Lung microvascular endothelial cell (primary cell): ENCODE results near the gene MAD2L1BP. TPM values are rescaled to one million over a fixed set of nuclear protein-coding genes. Genes with fewer than 3 reads are reported as not detected.
A peak's percentile ranks its signal among the peaks of the same experiment; 100 is the strongest.

Source experiments
- DNase-seq, 2 donors: peaks; one replicate each; pipeline versions ENCODE4 v3.0.0 to v3.0.0-alpha.2; 2010; ENCODE audit warnings: low read depth in 2 of 2
- total RNA-seq: library from RNA; depleted of rRNA; stranded (reverse); fragments of >200 nt; gene quantifications from 2 replicates; pipeline ENCODE4 v1.2.1, GENCODE V29; 2014

MAD2L1BP gene
- total RNA-seq, 1 donor from 2014 or later = 20.8 TPM

DNA sequence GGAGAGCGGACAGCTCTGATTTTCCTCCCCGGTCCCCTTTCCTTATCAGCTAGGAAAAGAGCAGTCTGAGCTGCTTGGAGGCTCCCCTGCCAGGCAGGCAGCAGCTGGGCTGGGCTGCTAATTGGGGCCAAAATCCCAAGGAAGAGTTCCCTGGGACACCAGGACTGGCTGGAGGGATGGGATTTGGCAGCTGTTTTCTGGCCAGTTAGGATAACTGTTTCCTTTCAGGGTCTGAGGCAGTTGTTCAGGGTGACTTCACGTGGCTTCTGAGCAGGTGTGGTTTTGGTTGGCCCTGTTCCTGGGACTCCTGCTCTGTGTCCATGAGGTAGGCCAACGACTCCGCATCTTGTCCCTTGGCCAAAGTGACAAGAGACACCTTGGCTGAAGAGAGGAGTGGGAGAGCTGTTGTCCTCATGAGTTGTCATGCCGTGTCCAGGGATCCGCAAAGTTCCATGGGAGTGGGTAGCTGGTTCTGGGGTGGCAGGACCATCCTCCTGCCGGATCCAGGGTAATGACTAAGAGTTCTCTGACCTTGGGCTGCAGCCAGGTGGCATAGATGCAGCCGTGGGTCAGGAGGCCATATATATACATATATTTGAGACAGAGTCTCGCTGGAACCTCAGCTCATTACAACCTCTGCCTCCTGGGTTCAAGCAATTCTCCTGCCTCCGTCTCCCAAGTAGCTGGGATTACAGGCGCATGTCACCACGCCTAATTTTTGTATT lies 30.7 kb downstream of the MAD2L1BP start:
- DNase-seq = no peak

DNA sequence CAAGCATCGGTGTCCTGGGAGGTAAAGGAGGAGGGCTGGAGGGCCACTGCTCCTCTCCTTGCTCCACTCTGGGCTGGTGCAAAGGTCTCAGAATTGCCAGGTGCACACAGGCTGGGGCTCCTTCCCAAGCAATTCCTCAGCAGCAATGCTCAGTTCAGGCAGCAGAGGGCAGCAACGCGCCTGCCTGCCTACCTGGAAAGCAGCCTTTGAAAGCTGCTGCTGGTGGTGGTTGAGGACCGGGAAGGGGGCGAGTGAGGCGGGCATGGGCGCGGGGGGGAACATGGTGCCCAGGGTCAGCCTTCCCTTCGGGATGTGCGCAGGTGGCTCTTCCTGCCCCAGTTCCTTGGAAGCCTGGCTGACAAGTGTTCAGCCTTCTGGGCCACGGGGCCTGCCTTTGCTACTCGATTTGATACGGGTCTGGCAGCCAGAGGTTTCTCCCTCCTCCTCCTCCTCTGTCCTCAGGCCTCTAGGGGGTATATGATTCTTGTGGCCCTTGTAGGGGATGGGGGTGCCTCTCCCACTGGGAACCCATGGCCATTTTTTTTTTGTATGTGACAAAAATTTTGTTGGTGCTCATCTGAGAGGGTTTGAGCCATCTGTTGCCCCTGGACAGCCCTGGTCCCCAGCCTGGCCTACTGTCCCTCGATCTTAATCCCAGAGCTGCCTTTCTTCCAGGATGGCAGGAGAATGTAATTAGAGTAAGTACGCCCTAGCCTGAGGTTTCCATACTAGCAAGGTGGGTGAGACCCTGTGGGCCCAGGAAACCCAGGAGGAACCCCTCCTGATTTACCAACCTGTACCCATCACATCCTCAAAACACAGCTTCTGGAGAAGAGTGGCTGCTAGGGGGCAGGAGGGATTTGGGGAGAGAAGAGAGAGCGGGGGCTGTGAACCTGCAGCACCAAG lies 31.9 kb downstream of the MAD2L1BP start:
- DNase-seq = peak; percentile 66 to 79

DNA sequence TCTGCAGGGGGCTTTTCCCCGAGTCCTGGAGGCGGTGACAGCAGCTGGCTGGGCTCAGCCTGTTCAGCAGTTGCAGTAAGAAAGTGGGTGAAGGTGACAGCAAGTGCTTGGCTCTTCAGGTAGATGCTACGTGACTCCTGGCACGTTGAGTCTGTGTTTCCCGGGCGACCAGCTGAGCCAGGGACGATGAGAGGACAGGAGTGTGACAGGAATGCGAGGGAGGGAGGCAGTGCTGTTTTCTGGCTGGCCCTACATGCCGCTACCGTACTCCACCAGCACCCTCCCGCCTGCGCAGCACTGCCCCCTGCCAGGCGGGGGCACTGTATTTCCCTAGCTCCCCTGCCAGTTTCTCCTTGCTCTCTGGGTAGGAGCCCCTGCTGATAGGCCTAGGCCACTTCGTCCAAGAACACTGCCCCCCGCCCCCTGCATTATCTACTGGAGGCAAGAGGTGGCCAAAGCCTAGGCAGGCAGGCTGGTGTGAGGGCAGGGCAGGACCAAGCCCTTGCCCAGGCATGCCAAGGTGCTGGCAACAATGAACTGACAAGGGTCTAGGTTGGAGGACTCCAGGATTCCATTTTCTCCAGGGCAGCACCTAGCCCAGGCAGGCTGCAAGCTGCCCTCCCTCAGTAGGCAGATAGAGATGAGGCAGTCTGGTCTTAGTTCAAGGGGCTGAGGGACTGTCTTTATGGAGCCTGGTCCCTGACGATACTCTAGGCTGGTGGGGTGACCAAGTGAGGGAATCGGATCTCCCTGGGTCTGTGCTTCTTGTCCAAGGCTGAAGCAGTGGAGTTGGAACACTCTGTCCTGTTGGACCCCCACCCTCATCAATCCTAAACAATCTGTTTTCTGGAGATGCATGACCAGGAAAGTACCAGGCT lies 32.8 kb downstream of the MAD2L1BP start:
- peak; percentile 53 to 76 for DNase-seq

DNA sequence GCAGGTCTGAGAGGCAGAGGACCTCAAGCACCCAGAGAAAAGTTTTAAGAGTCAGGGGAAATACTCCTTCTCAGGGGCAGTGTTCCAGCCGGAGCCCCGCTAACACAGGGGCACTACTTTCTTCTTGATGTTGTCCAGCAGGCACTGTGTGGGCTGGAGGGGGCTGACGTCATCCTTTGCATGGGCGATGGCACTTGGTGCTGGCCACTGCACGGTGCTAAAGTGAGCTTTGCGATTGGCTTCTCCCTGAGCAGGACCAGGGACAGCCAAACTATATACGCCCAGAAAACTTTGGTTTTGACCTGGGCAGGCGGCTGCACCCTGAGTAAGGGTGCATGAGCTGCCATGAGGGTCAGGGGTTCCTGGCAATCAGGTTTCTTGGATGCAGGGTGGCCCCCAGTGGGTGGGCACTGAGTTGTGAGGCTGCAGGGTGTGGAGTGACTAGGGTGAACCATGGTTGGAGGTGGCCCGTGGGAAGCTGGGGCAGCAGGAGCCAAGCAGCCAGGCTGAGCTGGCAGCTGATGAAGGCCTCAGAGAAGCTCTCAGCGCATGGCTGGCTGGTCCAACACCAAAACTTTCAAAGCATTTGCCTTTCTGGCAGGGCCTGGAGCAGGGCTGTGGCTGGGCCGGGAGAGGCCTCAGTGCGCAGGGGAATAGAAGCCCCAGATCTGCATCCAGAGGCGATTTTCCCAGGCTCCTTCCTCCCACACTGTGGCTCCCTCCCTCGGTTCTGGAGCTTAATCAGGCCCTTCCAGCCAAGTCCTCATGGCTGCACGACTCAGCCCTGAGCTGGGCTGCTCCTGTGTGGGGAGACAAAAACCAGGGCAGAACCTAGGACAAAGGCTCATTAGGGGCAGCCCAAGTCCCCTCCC lies 33.6 kb downstream of the MAD2L1BP start:
- DNase-seq = peak in 1 of 2 donors; percentile 13

DNA sequence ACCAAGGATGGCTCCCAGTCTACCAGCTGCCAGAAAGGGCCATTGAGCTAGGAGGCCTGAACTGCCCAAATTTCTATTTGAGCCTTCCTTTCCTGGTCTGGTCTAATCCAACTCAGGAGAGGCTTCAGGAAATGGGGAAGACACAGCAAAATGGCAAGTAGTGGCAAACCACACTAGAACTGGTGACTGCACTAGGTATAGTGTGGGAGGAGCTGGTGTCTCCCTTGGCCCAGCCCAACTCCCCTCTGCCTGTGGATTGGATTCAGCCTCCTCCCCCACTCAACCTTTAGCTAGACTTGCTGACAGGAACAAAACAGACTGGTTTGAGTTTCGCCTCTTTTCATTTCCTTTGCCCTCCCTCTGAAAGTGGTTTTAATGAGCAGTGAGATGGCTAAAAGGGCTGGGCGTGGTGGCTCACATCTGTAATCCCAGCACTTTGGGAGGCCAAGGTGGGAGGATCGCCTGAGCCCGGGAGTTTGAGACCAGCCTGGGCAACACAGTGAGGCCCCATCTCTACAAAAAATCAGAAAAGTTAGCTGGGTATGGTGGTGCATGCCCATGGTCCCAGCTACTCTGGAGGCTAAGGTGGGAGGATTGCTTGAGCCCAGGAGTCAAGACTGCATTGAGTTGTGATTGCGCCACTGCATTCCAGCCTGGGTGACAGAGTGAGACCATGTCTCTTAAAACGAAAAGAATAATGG lies 34.4 kb downstream of the MAD2L1BP start:
- DNase-seq = no peak

DNA sequence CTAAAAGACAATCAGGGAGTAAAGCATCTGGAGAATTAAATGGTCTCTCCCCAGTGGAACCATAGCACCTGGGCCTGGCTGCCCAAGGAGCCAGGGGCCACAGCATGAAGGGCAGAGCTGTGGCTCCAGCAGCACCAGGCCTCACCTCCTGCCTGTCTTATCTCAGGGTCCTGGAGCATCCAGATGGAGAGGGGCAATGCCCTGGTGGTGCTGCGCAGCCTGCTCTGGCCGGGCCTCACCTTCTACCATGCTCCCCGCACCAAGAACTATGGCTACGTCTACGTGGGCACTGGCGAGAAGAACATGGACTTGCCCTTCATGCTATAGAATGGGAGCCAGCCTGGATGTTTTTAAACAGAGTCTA lies 35.0 kb downstream of the MAD2L1BP start:
- no peak for DNase-seq

DNA sequence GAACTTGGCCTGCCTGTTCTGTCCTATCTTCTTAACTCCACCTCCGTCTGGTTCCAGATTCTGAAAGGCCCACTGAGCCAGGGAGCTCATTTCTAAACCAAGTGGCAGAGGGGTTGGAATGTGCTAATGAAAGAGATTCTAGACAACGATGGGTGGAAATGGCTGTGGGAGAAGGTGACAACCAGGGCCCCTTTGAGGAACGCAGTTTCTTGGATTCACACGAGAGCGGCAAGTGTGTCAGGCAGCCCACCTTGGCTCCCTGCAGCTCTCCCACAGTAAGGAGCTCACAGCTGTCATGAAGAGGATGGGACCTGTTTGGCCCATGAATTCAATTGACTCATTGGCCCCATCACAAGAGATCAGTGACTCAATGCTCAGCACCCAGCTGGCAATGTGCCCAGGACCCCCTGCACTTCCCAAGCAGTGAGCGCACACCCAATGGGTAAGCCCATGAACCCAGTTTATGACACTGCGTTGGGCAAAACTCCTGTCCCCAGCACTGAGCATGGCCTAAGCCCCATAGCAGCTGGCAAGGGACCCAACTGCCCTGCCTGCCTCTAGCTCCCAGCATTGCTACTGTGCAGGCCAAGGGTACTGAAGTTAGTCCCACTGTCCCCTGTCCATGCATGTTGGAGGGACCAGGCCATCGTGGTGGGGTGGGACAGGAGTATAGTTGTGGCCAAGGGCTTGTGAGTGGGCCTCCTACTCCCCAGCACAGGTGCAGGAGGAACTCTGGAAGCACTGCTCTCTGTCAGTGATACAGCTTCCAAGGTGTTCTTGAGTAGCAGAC lies 35.6 kb downstream of the MAD2L1BP start:
- DNase-seq = no peak

DNA sequence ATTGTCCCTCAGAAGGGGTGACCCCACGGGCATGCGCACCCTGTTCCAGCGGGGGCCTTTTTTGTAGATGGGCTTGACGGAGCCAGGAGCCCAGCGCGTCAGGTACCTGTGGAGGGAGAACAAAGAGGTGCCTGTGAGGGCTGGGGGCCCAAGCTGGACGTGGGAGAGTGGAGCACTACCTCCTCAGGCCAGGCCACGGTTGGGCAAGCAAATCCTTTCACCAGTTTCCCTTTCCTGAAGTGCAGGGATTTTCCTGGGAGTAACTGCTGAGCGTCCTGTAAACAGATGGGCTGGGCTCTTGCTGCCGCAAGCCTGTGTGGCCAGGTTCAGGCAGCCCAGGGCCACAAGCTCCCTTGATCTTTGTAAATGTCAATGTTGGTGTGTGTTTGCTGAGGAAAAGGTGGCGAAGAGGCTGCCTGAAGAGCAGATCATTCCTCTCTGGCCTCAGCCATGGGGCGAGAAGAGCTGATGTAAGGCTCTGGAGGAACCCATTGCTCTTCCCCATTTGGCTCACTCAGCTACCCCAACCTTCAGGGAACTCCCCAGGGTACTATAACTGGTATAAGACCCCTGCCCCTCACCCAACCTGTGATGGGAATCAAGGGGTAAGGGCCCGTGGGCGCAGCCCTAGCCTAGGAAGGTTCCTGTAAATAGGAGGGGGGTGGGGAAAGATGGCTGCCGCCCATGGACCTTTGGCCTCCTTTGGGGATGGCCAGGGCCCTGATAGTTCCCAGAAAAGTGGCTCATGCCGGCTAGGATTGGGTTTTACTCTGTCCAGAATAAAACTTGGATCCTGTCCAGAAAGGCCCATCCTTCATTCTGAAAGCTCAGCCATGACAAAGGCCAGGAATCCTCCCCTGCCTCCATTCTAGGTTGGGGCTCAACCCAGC lies 36.4 kb downstream of the MAD2L1BP start:
- no peak for DNase-seq

DNA sequence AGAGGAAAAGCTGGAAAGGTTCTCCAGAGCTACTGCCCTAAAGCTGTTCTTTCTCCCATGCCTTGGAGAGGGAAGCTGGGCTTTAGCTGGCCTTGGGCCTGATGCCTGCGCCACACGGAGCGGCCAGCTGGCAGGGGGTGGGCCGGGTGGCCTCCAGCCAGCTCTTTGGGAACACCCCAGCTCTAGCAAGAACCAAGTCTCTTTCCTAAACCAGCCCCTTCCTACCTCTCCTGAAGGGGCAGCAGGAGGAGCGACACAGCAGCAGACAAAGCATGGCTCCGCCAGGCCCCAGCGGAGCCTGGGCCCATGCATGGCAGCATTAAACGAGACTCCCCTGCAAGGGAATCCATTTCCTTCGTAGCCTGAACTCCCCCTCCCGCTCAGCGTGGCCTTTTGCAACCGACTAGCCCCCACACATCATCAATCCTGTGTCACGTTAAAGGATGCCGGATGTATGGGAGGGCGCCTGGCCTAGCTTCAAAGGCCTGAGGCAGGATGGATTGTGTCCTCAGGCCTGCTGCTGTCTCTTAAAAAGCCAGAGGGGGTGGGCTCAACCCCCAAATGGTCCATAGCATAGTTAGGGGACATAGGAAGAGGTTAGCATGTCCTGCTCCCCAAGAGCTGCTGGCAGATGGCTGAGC lies 37.9 kb downstream of the MAD2L1BP start:
- no peak for DNase-seq

DNA sequence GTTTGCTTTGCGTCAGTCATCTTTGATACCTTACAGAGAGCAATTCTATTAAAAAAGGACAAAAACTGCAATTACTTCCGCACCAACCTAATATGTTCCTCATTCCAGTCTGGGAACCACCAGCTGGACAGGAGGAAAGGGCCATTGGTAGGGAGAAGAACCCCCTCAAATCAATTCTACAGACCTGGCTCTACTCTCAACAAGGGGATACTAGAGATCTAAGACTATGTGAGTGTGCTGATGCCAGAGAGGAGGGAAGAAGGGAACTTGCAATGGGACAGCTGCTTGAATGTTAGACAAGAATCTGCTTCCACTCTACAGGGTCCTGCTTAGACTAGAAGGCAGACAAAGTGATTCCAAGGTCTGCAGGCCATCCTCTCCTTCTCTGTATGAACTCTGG lies 38.7 kb downstream of the MAD2L1BP start:
- no peak for DNase-seq

DNA sequence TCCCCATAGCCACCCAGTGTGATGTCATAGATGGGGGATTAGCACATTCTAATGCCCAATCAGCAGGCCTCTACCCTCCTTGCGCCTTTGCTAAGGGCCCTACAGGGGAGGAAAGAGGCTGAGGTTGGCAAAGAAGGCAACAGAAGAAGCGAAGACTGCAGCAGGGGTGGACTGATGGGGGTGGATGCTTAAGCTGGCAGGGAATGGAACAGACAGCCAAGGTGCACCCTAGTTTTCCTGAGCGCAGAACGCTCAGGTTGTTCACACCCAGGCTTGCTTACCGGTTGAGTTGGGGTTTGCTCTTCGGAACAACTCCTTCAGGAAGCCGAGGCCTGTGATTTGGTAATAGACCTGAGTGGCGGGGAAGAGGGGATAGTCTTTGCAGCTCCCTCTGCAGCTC lies 39.3 kb downstream of the MAD2L1BP start:
- DNase-seq = no peak

DNA sequence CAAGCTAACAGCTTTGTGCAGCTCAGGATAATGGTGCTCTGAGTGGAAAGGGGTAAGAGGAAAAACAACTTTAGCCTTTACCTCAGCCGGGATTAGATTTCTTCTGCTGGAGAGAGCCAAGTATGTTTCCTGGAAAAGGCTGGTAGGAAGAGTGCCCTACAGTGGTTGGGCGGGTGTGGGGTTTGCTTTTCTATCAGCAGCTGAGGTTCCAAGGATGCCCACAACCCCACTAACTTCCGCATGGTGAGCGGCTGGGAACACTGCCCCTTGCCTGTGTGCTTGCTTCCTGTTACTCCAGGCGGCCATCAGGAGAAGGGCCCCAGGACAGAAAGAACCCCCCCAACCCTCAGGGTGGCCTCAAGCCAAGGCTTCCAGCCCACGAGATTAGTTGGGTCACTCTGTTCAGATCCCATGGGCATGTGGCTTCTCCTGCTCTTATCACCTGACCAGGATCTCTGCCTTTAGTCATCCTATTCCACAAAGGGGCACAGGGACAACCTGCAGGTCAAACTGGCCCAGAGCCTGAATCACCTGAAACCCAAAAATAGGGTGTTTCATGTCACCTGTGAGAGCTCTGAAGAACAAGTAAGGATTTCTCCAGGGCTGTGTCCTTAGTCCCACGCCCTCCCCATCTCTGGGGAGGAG lies 41.4 kb downstream of the MAD2L1BP start:
- no peak for DNase-seq

DNA sequence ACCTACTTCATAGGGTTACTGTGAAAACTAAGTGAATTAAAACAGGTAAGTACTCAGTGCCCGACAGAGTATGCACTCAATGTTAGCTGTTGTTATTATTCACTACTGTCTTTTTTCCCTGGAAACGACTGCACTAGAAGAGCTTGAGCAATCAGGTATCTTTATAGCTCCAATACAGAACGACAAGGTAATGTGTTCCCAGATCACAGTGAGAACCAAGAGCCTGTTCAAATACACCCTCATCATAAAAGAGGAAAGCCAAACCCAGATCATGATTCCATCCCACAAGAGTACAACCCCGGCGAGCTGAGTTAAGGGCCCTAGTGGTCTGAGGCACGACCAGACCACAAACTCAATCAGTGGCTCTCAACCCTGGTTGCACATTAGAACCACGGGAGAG lies 42.1 kb downstream of the MAD2L1BP start:
- no peak for DNase-seq

DNA sequence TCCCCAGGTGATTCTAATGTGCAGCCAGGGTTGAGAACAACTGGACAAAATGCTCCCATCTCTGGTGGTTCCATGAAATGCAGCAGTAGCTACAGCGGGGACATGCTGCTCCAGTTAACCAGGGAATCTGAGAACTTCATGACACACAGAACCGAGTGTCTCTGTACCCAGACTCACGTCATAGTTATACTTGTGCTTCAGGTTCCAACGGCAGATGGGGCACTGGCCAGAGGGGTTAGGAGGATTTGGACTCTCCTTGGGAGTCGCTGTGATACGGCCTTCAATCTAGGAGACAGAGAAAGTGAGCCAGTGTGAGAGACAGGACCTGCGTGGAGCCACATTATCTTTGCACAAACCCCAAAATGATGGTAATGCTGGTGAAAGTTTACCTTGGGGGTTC lies 42.7 kb downstream of the MAD2L1BP start:
- DNase-seq = no peak

DNA sequence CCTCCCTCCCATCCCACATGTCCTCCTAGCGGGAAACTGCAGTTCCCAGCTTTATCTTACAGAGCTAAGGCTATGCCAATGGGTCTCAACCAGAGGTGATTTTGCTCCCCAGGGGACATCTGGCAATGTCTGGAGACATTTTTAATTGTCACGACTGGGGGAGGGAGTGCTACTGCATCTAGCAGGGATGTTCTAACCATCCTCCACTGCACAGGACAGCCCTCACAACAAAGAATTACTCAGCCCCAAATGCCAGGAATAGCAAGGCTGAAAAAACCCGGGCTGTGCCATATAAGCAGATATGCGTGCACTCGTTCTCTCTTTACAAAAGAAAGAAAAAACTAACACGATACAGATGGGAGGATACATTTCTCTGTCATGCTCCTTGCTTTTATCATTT lies 43.4 kb downstream of the MAD2L1BP start:
- DNase-seq = no peak

DNA sequence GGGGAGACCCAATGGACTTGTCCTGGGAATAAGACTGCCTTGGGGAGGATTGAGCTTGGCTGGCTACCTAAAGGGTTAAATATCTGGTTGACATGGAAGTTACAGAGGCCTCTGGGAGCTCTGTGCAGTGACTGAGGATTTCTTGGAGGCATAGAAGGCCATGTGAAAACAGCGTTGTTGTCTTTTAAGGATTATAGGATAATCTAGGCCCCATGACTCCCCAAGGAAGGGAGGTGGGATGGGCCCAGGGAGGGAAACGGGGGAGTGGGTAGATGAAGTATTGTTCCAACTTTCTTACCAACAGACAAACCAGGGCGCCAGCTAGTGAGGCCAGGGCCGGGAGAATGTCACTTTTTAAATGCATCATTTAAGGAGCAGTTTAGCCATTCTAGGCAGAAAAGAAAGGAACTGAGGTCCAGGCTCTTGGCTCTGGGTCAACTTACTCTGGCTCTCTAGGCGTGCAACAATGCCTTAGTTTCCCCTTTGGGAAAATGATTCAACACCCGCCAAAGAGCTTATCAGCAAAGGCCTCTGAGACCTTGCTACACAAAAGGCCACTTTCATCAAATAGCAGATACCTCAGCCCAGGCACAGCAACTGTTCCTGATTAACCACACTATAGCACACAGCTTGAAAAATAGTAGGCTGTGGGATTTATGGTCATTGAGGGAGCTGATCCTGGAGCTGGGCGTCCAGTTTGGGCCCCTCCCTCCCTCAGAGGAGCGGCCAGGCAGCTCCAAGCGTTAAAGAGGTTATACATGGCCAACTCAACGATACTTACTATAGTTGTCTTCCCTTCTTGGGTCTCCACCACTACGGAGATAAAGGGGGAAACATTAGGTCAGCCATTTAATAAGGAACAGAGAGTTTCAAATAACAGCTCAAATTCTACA lies 44.9 kb downstream of the MAD2L1BP start:
- no peak for DNase-seq
